Measurements from ENCODE around the gene BARX2.

BARX2 gene

DNA sequence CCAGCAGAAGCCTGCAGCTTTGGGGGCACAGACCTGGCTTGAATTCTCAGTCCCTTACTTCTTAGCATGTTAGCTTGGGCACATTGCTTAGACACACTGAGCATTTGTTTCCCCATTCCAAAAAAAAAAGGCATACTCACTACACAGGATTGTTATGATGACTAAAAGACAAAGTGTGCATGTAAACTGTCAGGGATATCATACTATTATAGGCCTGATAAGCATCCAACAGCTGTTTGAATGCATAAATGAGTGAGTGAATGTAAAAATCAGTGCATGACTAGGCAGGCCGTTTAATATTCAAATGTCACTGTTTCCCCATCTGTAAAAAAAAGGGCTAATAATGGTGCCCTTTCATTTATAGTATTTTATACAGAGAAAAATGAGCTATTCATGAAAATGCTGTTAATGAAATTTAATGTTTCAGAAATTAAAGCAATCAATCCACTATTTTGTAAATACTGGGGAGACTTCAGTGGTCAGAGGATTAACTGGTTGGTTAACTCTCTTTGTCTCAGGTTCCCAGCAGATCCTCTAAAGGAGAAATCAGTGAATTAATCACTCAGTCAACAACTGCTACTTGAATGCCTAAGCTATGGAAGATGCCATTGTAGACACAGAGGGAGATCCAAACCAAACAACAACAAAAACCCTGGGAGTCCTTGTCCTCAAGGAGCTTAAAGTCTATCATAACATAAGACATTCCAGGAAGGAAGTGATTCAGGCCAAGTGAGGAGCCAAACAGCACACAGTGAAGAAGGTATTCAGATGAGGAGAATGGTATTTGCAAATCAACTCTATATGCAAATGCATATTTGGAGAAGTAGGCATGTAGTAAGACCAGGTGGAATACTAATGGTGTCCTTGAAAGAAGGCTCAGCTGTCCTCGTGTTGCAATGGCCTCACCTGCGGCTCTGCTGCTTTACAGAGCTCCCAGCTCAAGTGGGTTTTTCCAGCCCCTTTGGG lies 26.8 kb downstream of the BARX2 start:
- no peak for DNase-seq (ENCODE audit: low spot score)

DNA sequence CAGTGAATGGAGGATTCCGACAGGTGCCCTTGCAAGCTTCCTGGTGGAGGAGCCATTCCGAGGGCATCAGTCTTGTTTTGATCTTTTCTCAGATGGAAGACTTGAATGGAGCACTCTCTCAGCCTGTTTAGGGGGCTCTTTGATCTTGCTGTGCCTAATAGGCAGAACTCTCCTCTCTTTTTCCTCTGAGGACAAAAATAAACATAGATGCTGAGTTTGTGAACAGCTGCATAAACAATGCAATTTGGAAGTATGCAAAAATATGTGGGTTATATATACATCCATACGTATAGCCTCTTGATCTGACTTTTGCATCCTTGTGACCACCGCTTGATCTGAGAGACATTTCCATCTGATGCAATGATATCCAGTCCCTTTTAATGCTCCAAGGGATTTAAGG lies 29.1 kb downstream of the BARX2 start:
- no peak for DNase-seq (ENCODE audit: low spot score)

DNA sequence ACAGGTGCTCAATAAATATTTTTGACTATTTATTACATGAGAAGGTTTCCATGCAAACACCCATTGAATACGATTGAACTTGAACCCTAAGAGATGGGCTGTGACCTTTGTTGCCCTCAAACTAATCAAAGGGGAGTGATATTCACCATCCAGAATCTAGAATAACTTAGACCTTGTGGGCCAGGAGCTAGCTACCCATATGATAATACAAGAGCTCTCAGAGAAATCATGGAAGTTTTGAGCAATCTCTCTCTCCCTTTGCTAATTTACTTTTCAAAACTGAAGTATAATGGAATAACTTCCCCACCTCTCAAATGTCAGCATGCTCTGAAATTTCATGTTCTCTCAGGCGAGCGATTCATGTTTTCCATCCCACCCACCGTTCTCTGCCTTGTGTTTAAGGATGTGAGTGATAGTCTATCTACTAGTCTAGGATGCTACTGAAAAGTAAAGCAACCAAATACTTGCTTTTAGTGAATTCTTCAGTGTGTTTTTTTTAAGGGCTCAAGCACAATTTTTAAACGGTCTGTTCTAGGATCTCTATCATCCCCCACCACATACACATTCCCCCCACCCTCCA lies 33.3 kb downstream of the BARX2 start:
- no peak for DNase-seq (ENCODE audit: low spot score)

DNA sequence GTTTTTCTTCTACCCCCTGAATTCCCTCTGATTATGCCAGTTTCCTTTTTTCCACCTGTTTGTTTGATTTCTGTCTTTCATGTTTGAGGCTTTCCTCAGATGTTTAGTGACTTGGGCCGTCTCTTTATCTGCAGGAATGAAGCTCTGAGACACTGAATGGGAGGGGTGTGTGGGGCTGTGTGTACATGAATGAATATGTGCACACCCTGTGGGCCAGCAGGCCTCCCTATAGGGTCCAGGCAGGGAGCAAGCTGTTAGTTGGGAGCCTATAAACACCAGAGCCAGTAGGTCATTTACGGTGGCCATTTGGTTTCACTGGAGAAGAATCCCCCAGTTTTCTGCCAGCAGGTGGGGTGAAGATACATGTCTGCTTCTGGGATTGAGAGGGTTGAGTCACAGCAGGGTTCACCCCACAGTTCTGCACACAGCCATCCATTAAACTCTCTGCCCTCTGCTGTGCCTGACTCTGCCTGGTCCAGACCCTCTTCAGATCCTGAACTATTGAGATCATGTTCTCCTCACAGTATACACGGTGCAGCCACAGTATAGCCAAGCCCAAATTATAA lies 34.8 kb downstream of the BARX2 start:
- no peak for DNase-seq (ENCODE audit: low spot score)

DNA sequence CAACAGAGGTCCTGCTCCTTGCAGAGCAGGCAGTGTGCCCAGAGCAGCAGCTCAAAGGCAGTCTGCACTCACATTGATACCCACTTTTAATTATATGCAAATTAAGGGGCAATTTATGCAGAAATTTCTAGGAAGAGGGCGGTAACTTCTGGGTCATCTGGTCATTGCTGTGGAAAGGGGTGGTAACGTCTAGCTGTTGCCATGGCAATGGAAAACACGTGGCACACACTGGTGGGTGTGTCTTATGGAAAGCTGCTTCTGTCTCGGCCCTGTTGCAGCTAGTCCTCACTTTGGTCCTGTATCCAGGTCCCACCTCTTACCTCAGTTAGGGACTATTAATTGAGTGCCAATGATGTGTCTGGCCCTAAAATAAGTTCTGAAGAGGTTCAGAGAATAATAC lies 36.8 kb downstream of the BARX2 start:
- no peak for DNase-seq (ENCODE audit: low spot score)

- DNase-seq (ENCODE audit: low spot score), result no peak
Observed at GRCh38 chr11:129414144-129414872, 38.7 kb downstream of the BARX2 start.

DNA sequence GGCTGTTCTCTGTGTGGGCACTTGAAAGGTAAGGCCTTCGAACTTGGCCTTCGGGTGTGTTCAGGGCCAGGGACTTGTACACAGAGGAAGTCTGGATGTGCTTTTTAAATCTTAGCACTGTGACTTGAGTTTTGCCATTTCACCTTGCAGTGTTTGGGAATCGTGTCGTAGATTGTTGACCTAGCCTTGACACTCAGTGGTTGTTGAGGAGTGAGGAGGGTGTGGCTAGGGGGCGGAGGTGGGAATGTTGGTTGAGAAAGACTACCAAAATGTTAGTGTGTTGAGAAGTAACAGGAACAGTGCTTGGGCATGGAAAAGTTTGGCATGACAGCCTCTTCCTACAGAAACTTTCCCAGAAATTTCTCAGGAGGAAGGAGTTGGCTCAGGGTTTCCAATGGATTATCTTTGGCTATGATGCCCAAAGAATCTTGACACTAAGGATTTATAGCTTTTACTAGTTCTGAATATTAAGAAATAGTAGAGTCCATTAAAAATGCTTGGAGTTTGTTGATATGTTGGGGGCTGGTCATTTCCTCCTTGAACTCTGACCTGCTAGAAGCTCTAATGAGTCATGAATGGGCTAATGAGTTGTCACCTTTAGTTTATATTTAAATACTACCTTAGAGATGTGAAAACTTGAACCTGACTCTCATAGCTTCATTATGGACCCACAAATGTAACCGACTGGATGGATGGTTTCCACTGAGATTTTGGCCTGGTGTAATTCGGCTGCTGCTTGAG lies 40.6 kb downstream of the BARX2 start:
- no peak for DNase-seq (ENCODE audit: low spot score)

GRCh38 chr11:129417458-129417857 lies 41.8 kb downstream of the BARX2 start:
- DNase-seq (ENCODE audit: low spot score), result peak; percentile 45

DNA sequence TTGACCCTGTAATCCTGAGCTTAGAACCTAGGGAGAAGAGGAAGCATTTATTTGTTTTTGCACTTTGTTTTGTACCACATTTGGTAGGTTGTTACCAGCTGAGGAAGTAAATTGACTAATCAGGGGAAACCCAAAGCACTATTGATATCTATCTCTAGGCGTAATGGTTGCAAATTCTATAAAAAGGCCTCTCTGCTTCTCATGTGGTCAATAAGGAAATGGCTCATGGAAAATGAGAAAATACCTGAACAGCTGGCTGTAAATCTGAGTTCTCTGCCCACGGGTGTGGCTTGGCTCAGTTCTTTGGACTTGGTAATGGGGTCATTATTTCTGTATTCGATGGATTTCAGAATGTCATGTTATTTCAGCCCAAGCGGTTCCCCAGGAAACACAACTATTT lies 42.4 kb downstream of the BARX2 start:
- no peak for DNase-seq (ENCODE audit: low spot score)

- no peak for DNase-seq (ENCODE audit: low spot score)
Observed at GRCh38 chr11:129419386-129419785, 43.7 kb downstream of the BARX2 start.

DNA sequence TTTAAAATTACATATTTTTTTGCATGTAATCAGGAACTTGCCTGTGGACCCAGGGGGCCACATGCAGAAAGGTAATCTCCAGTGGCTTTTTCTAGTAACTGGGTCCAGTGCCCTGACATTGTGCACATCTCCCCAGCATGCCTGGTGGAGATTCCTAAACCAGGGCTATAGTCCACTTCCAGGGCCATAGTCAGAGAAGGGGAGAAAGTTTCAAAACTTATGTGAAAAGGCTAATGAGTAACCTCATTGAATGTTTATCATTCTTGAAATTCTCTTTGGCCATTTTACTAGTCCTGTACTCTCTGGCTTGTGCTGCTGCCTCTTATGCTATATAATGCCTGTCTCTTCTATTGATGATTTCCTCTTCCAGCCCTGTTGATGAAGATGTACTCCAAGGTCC lies 47.8 kb downstream of the BARX2 start:
- no peak for DNase-seq (ENCODE audit: low spot score)

GRCh38 chr11:129425214-129425613 lies 49.6 kb downstream of the BARX2 start:
- no peak for DNase-seq (ENCODE audit: low spot score)

DNA sequence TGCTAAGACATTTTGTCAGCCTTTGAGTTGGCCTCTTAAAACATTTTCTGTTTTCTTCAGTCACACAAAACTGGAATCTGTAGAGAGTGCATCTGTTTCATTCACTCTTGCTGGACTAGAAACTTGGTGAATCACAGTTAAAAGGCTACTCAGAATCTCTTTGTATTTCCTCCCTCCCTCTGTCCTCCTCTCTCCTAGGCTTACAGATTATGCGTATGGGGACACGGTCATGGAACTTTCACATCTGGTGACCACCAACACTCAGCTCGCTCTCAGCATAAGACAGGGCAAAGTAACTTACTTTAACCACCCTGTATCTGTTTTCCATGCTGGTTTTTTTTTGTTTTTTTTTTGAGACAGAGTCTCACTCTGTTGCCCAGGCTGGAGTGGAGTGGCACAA lies 50.4 kb downstream of the BARX2 start:
- DNase-seq (ENCODE audit: low spot score), result no peak

- DNase-seq (ENCODE audit: low spot score), result no peak
Observed at GRCh38 chr11:129426776-129427175, 51.1 kb downstream of the BARX2 start.

DNA sequence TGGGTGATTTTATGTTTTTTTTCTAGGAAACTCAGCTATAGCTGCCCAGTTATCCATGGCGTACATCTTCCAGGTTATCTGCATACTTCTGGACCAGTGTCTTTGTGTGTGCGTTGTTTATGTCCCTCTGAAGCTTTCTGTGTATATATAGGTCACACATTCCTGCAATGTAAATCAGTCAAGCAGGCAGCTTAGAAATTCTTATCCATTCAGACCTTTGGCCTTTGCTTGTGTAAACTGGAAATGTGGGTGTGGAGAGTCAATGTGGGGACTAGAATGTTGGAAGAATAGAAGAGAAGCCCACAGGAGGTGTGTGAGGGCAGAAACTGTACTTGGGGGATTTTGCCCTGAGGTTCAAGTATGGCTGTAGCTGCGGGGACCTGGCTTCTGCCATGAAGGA lies 51.7 kb downstream of the BARX2 start:
- DNase-seq (ENCODE audit: low spot score), result no peak

GRCh38 chr11:129427816-129428406 lies 52.3 kb downstream of the BARX2 start:
- DNase-seq (ENCODE audit: low spot score), result no peak

GRCh38 chr11:129428557-129428956 lies 52.9 kb downstream of the BARX2 start:
- no peak for DNase-seq (ENCODE audit: low spot score)

DNA sequence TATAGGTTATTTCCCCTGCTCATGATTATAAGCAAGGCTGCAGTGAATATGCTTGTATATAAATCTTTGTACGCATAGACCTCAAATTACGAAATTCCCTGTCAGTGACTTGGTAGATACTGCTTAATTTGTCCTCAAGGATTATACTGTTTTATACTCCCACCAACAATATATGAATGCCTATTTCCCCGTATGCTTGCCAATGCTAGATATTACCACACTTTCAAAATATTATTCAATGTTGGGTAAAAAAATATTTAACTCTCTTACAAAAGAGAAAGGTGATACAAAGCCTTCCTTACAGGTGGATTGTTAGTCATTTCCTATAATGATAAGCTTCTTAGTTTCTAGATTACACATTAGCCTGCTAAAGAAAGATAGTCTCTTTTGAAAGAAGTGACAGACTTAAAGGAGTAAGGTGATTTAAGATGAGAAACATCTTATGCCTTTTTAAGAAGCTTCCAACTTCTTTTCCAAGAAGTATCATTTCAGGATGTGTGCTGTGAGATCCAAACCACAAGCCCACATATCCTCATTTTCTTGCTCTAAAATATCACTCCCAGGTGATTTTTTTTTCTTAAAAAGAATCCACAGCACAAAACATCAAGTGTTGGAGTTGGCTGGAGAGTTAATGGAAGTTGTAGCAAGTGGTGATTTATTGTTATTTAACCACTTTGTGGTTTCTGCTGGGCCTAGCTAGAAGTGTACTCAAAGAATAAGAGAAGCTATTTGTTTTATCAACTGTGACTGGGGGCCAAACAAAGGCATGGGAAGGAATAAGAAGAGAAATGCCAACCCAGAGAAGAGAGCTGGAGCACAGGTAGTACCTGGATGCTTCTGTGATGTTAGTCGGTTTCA lies 59.2 kb downstream of the BARX2 start:
- no peak for DNase-seq (ENCODE audit: low spot score)

DNA sequence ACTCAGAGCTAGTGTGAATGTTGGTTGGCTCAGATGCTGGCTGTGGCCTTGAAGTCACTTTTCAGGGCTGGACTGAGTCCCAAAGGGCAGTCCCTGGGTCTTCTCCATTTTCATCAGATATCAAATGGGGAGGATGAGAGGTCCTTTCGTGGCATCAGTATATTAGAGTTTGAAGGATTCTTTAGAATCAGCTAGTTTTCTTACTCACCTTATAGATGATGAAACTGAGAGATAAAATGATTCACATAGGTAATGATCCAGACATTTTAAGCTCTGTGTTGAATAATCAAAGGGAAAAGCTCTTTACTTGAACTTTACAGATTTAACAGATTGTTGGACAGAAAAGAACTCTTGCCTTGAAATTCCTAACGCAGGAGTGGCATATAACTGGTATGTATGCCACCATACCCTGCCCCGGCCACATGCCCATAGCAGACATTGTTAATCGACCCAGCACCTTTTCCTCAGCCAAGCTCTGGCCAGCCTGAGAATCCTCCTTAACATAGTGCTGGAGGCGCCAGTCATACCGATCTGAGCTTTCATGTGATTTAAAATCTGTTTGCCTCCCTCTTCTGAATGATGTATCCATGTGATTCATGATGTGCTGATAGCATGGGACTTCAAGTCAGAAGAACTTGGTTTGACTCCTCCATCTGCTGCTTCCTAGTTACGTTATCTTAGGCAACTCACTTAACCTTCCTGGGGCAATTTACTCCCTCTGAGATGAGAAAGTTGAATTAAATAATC lies 60.0 kb downstream of the BARX2 start:
- DNase-seq (ENCODE audit: low spot score), result no peak

DNA sequence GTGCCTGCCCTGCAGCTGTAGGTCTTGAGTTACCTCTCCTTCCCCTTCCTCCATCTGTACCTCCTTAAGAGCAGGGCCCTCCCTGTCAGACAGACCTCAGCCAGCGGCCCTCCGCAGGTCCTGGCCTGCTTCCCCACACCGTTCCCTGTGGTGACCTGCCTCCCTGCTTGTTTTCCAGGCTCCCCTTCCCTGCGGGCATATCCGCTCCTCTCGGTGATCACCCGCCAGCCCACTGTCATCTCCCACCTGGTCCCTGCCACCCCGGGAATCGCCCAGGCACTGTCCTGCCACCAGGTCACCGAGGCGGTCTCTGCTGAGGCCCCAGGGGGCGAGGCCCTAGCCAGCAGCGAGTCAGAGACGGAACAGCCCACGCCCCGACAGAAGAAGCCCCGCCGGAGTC lies 60.9 kb downstream of the BARX2 start:
- DNase-seq (ENCODE audit: low spot score), result no peak
